Activated gamma-delta T cell treated with Interleukin-2 at 50 U/mL for 16 hours (primary cell): ENCODE measurements around the gene CTNND2.

Source experiments
- DNase-seq: peaks from one replicate; pipeline ENCODE4 v3.0.0-alpha.2; 2020

Gene CTNND2

GRCh38 chr5:11579351-11579750 is 324.9 kb downstream of the CTNND2 start:
- no peak for DNase-seq

GRCh38 chr5:11574787-11575186 is 329.5 kb downstream of the CTNND2 start:
- DNase-seq = no peak

GRCh38 chr5:11573140-11573992 is 330.9 kb downstream of the CTNND2 start:
- DNase-seq = no peak

GRCh38 chr5:11564706-11565105 is 339.5 kb downstream of the CTNND2 start:
- no peak for DNase-seq

GRCh38 chr5:11563822-11564221 is 340.4 kb downstream of the CTNND2 start:
- DNase-seq = no peak

GRCh38 chr5:11560915-11561697 is 343.1 kb downstream of the CTNND2 start:
- no peak for DNase-seq

- DNase-seq = no peak
These were observed 347.2 kb downstream of the CTNND2 start for GRCh38 chr5:11557063-11557462.

GRCh38 chr5:11555171-11555570 is 349.1 kb downstream of the CTNND2 start:
- DNase-seq = no peak

GRCh38 chr5:11547730-11548129 is 356.5 kb downstream of the CTNND2 start:
- DNase-seq = no peak

GRCh38 chr5:11547140-11547539 is 357.1 kb downstream of the CTNND2 start:
- DNase-seq = no peak

GRCh38 chr5:11540112-11540511 is 364.1 kb downstream of the CTNND2 start:
- DNase-seq = no peak

GRCh38 chr5:11531811-11532555 is 372.3 kb downstream of the CTNND2 start:
- no peak for DNase-seq

GRCh38 chr5:11528720-11529119 is 375.5 kb downstream of the CTNND2 start:
- no peak for DNase-seq

- DNase-seq = no peak
These were observed 376.4 kb downstream of the CTNND2 start for GRCh38 chr5:11527652-11528349.

GRCh38 chr5:11525020-11525419 is 379.2 kb downstream of the CTNND2 start:
- no peak for DNase-seq

- DNase-seq = no peak
These were observed 380.1 kb downstream of the CTNND2 start for GRCh38 chr5:11524188-11524587.

GRCh38 chr5:11522796-11523195 is 381.4 kb downstream of the CTNND2 start:
- DNase-seq = no peak

- DNase-seq = no peak
These were observed 383.9 kb downstream of the CTNND2 start for GRCh38 chr5:11520241-11520930.

GRCh38 chr5:11519236-11519635 is 385.0 kb downstream of the CTNND2 start:
- DNase-seq = no peak

GRCh38 chr5:11518676-11519075 is 385.6 kb downstream of the CTNND2 start:
- no peak for DNase-seq

- DNase-seq = no peak
These were observed 389.4 kb downstream of the CTNND2 start for GRCh38 chr5:11514705-11515432.
